H1 (cell line): Measurements from ENCODE around the gene JAK2. TPM values are rescaled to one million over a fixed set of nuclear protein-coding genes. Genes with fewer than 3 reads are reported as not detected.
"Not testable (repeated sequence)": the region's sequence is repeated elsewhere in the genome, so short reads cannot be mapped to it uniquely, and the experiment has no call there.

Experiments used
- CTCF ChIA-PET: fragments of 300-600 bp; sonication (Branson Sonifier 250); formaldehyde crosslinking; loops from one replicate; lab custom pipeline; 2021; ENCODE audit not compliant: partially characterized antibody; lab: Charles Lee
- POLR2A ChIA-PET: fragments of 300-600 bp; sonication (Branson Sonifier 250); formaldehyde crosslinking; loops from one replicate; lab custom pipeline; 2021; ENCODE audit warnings: inconsistent platforms; ENCODE audit not compliant: partially characterized antibody; lab: Charles Lee
- DNase-seq, 2 experiments: peaks; one replicate each; pipeline versions ENCODE4 v3.0.0 to v3.0.0-alpha.2; 2010 to 2022; ENCODE audit warnings: low spot score in 2 of 2, low read depth in 1 of 2, mixed read lengths in 1 of 2
- FAIRE-seq: peaks from 2 replicates; lab custom pipeline; 2011; peaks lifted over from hg19 to GRCh38; lab: Jason Lieb, UNC
- H2AFZ ChIP-seq: 2 replicates; pipeline ENCODE4 v1.8.1; 2012; ENCODE audit warnings: low read length, inconsistent platforms
- H2AK5ac ChIP-seq: 2 replicates; pipeline ENCODE4 v1.6.1; 2013; ENCODE audit warnings: low read depth, low read length
- H2BK120ac ChIP-seq: replicated peaks from 2 replicates; pipeline ENCODE3; 2013; ENCODE audit warnings: low read depth, low read length, inconsistent platforms
- H2BK12ac ChIP-seq: 2 replicates; pipeline ENCODE4 v1.6.1; 2013; ENCODE audit warnings: low read depth, low read length
- H2BK15ac ChIP-seq: 2 replicates; pipeline ENCODE4 v1.6.1; 2013; ENCODE audit warnings: low read length
- H2BK20ac ChIP-seq: 2 replicates; pipeline ENCODE4 v1.6.1; 2013; ENCODE audit warnings: low read length
- H2BK5ac ChIP-seq: 2 replicates; pipeline ENCODE4 v1.6.1; 2013; ENCODE audit warnings: low read depth, low read length
- H3K14ac ChIP-seq: 2 replicates; pipeline ENCODE4 v1.6.1; 2013; ENCODE audit warnings: inconsistent platforms; ENCODE audit not compliant: insufficient read length
- H3K18ac ChIP-seq: 2 replicates; pipeline ENCODE4 v1.6.1; 2013; ENCODE audit warnings: low read length; ENCODE audit errors: extremely low read depth
- H3K23ac ChIP-seq: 2 replicates; pipeline ENCODE4 v1.6.1; 2013; ENCODE audit warnings: inconsistent platforms; ENCODE audit not compliant: insufficient read length
- H3K23me2 ChIP-seq: 2 replicates; pipeline ENCODE4 v1.6.1; 2013; ENCODE audit warnings: low read depth, low read length
- H3K27ac ChIP-seq: 2 replicates; pipeline ENCODE4 v1.6.1; 2011; ENCODE audit warnings: low read depth, low read length, inconsistent platforms
- H3K27me3 ChIP-seq, 4 experiments: replicated peaks in 1 of 4; 1 replicate in 1 of 4; 2 replicates in 3 of 4; pipeline versions ENCODE4 v1.6.1 to v1.8.1; 2011 to 2013; ENCODE audit warnings: low read length in 3 of 4, mild to moderate bottlenecking in 3 of 4, inconsistent platforms in 2 of 4, mixed read lengths in 2 of 4, moderate library complexity in 1 of 4; ENCODE audit not compliant: control insufficient read depth in 3 of 4, insufficient read depth in 3 of 4; ENCODE audit errors: extremely low read depth in 1 of 4
- H3K36me3 ChIP-seq, 4 experiments: 2 replicates each; pipeline versions ENCODE4 v1.6.1 to v1.8.1; 2011 to 2013; ENCODE audit warnings: mild to moderate bottlenecking in 4 of 4, low read length in 3 of 4, moderate library complexity in 2 of 4, control low read depth in 1 of 4, inconsistent platforms in 1 of 4; ENCODE audit not compliant: insufficient read depth in 4 of 4, control insufficient read depth in 2 of 4
- H3K4ac ChIP-seq: replicated peaks from 2 replicates; pipeline ENCODE3; 2013; ENCODE audit warnings: low read length, low read depth, mixed read lengths, inconsistent platforms; ENCODE audit not compliant: insufficient read length
- H3K4me1 ChIP-seq, 4 experiments: replicated peaks in 1 of 4; 1 replicate in 1 of 4; 2 replicates in 3 of 4; pipeline versions ENCODE4 v1.6.1 to v1.8.1; 2011 to 2013; ENCODE audit warnings: low read length in 3 of 4, inconsistent platforms in 2 of 4, mixed read lengths in 1 of 4; ENCODE audit not compliant: insufficient read depth in 4 of 4, control insufficient read depth in 3 of 4
- H3K4me2 ChIP-seq, 2 experiments: 2 replicates each; pipeline versions ENCODE4 v1.6.1 to v1.8.1; 2011 to 2013; ENCODE audit warnings: low read depth in 2 of 2, low read length in 2 of 2, control low read depth in 1 of 2, inconsistent platforms in 1 of 2, mild to moderate bottlenecking in 1 of 2; ENCODE audit not compliant: insufficient read depth in 1 of 2
- H3K4me3 ChIP-seq, 4 experiments: fragments of 200-600, 300-600 bp in 1 of 4; sonication (generic), shearing (Covaris generic), sonication (Bioruptor Twin) in 1 of 4; 2 replicates each; pipeline versions ENCODE4 v1.5.1 to v1.8.1; 2011 to 2016; ENCODE audit warnings: low read length in 4 of 4, low read depth in 3 of 4, control low read depth in 2 of 4, inconsistent platforms in 2 of 4, mild to moderate bottlenecking in 2 of 4, mixed read lengths in 1 of 4, moderate library complexity in 1 of 4; ENCODE audit not compliant: insufficient read depth in 2 of 4; ENCODE audit errors: extremely low read depth in 1 of 4
- H3K56ac ChIP-seq: replicated peaks from 2 replicates; pipeline ENCODE3; 2013; ENCODE audit warnings: low read depth, mild to moderate bottlenecking, mixed read lengths, low read length, inconsistent platforms; ENCODE audit not compliant: insufficient read length
- H3K79me1 ChIP-seq: 2 replicates; pipeline ENCODE4 v1.6.1; 2013; ENCODE audit warnings: low read depth, low read length, control low read depth
- H3K79me2 ChIP-seq, 2 experiments: 2 replicates each; pipeline versions ENCODE4 v1.6.1 to v1.8.1; 2012 to 2013; ENCODE audit warnings: low read length in 2 of 2, mild to moderate bottlenecking in 2 of 2, inconsistent platforms in 1 of 2; ENCODE audit not compliant: insufficient read depth in 2 of 2, control insufficient read depth in 1 of 2
- H3K9ac ChIP-seq, 4 experiments: replicated peaks in 1 of 4; 1 replicate in 1 of 4; 2 replicates in 3 of 4; pipeline versions ENCODE4 v1.6.1 to v1.8.1; 2011 to 2013; ENCODE audit warnings: low read depth in 3 of 4, low read length in 3 of 4, control low read depth in 2 of 4, mild to moderate bottlenecking in 2 of 4, moderate library complexity in 2 of 4, inconsistent platforms in 1 of 4; ENCODE audit errors: extremely low read depth in 1 of 4
- H3K9me3 ChIP-seq, 2 experiments: 2 replicates each; pipeline versions ENCODE4 v1.6.1 to v1.8.1; 2012 to 2013; ENCODE audit warnings: mild to moderate bottlenecking in 2 of 2, moderate library complexity in 2 of 2, control low read depth in 1 of 2, inconsistent platforms in 1 of 2, low read depth in 1 of 2, low read length in 1 of 2, mixed read lengths in 1 of 2; ENCODE audit not compliant: insufficient read depth in 2 of 2
- H4K20me1 ChIP-seq, 2 experiments: replicated peaks in 1 of 2; 2 replicates each; pipeline versions ENCODE3 to v1.8.1; 2011 to 2013; ENCODE audit warnings: inconsistent platforms in 2 of 2, low read length in 2 of 2, mild to moderate bottlenecking in 1 of 2; ENCODE audit not compliant: insufficient read depth in 2 of 2, control insufficient read depth in 1 of 2
- H4K5ac ChIP-seq: 2 replicates; pipeline ENCODE4 v1.6.1; 2013; ENCODE audit warnings: low read length, low read depth, mixed read lengths, inconsistent platforms; ENCODE audit not compliant: insufficient read length
- H4K8ac ChIP-seq: 2 replicates; pipeline ENCODE4 v1.8.0; 2013; ENCODE audit warnings: mild to moderate bottlenecking, moderate library complexity, low read length, inconsistent platforms; ENCODE audit not compliant: insufficient read depth; ENCODE audit errors: extremely low read depth
- H4K91ac ChIP-seq: replicated peaks from 2 replicates; pipeline ENCODE3; 2013; ENCODE audit warnings: low read length, mixed read lengths, inconsistent platforms; ENCODE audit not compliant: insufficient read length
- CREB1 ChIP-seq: IDR thresholded peaks from 2 replicates; pipeline ENCODE4 v1.6.1; 2012; ENCODE audit warnings: inconsistent platforms
- POLR2AphosphoS5 ChIP-seq: IDR thresholded peaks from 2 replicates; pipeline ENCODE4 v1.6.1; 2011; ENCODE audit warnings: low read depth, low read length
- SAP30 ChIP-seq: fragments of 300-600 bp; sonication (generic); IDR thresholded peaks from 2 replicates; pipeline ENCODE4 v1.7.1; 2012; ENCODE audit warnings: low read length, moderate library complexity, mild to moderate bottlenecking, inconsistent platforms; ENCODE audit not compliant: insufficient read depth, insufficient replicate concordance
- WGBS, 2 experiments: shearing (Covaris generic) in 1 of 2; methylation state at CpG; one replicate each; pipeline versions ENCODE4 v1.1.6 to v1.1.7; 2013 to 2015; ENCODE audit warnings: low lambda C conversion rate in 2 of 2, mixed read lengths in 2 of 2, inconsistent platforms in 1 of 2, low coverage in 1 of 2, missing lambda C conversion rate in 1 of 2; ENCODE audit not compliant: insufficient replicate concordance in 2 of 2, insufficient coverage in 1 of 2, insufficient read length in 1 of 2; ENCODE audit errors: extremely low coverage in 1 of 2, missing lambda C conversion rate in 1 of 2; 5-methylcytosine and 5-hydroxymethylcytosine counted together
- polyA plus RNA-seq, 7 experiments: library from polyadenylated mRNA; depleted of rRNA in 3 of 7; stranded (reverse) in 5 of 7; unstranded in 2 of 7; fragments of >200 nt in 5 of 7; fragments of 200-250 nt in 2 of 7; gene quantifications; 1 replicate in 5 of 7; 2 replicates in 1 of 7; 4 replicates in 1 of 7; pipeline versions ENCODE4 v1.2.1 to v1.2.3, GENCODE V29; 2011 to 2013; ENCODE audit warnings: missing spikeins in 2 of 7, mixed read lengths in 2 of 7
- total RNA-seq: library from RNA; stranded (reverse); fragmentation: NEBNext Ultra II Directional; extraction: Animal tissue kit (Norgen Biotek cat#: 25700); gene quantifications from 2 replicates; pipeline ENCODE4 v1.2.1, GENCODE V29; 2021

JAK2 gene
- total and polyA plus RNA-seq, 2 of the 8 experiments (the other 6 are each of a cell fraction or from before 2014, with no cell fraction given): 0.50 to 2.1 TPM

- TF ChIP-seq POLR2AphosphoS5 (no peak), SAP30 (no peak), CREB1 (no peak)
Measured at GRCh38 chr9:4939118-4939561, 45.9 kb upstream of the JAK2 start (continued).

GRCh38 chr9:4942042-4942691, 42.9 kb upstream of the JAK2 start:
- DNase-seq, H3K79me1 ChIP-seq, H2BK20ac ChIP-seq, H3K27me3 ChIP-seq, FAIRE-seq, H3K36me3 ChIP-seq, H3K4me3 ChIP-seq, H3K27ac ChIP-seq, H2BK5ac ChIP-seq, H4K5ac ChIP-seq, H4K91ac ChIP-seq, H3K4me1 ChIP-seq, H2AK5ac ChIP-seq, H3K18ac ChIP-seq, H2BK15ac ChIP-seq, H3K4me2 ChIP-seq, H3K9ac ChIP-seq, H2BK12ac ChIP-seq, H3K9me3 ChIP-seq, H3K23me2 ChIP-seq, H3K79me2 ChIP-seq, H2AFZ ChIP-seq, H3K4ac ChIP-seq, H2BK120ac ChIP-seq, H3K14ac ChIP-seq, H4K8ac ChIP-seq, H3K23ac ChIP-seq, H3K56ac ChIP-seq, H4K20me1 ChIP-seq: not testable (repeated sequence)
- ChIA-PET CTCF (interaction anchor here (1.7 kb wide), 1 partner anchor 11 kb away, joined by 4 read pairs; no protein-coding TSS in a partner anchor), POLR2A (interaction anchor here (0.8 kb wide), 1 partner anchor 12 kb away, joined by 3 read pairs; no protein-coding TSS in a partner anchor)
- 94% methylated on average over 7 of the region's 7 CpGs; no CpG with 5 or more reads in 1 of the 2 experiments for WGBS, 2 experiments
